HL-60 (cell line): Measurements from ENCODE around the gene S100A13.
"Not testable (repeated sequence)": the region's sequence is repeated elsewhere in the genome, so short reads cannot be mapped to it uniquely, and the experiment has no call there.

ENCODE experiments used
- DNase-seq, 2 experiments: peaks; one replicate each; pipeline ENCODE4 v3.0.0-alpha.2; 2010 to 2020; ENCODE audit warnings: low read depth in 1 of 2, low spot score in 1 of 2
- H3K27ac ChIP-seq: fragments of 250-450 bp; sonication (Bioruptor Pico); replicated peaks from 2 replicates; pipeline ENCODE4 v1.5.1; 2020; ENCODE audit warnings: mild to moderate bottlenecking, moderate library complexity
- H3K27me3 ChIP-seq: fragments of 250-450 bp; sonication (Bioruptor Pico); 2 replicates; pipeline ENCODE4 v1.5.1; 2021; ENCODE audit warnings: mild to moderate bottlenecking, moderate library complexity; ENCODE audit not compliant: insufficient read depth, poor library complexity, severe bottlenecking
- H3K4me3 ChIP-seq: replicated peaks from 2 replicates; pipeline ENCODE4 v1.5.1; 2011; ENCODE audit warnings: mild to moderate bottlenecking, control low read depth, low read length; ENCODE audit not compliant: insufficient read depth
- GABPA ChIP-seq: IDR thresholded peaks from 2 replicates; pipeline ENCODE4 v1.6.1; 2012; ENCODE audit warnings: low read depth
- POLR2AphosphoS5 ChIP-seq: IDR thresholded peaks from 2 replicates; pipeline ENCODE4 v1.6.1; 2012; ENCODE audit warnings: low read depth
- REST ChIP-seq: IDR thresholded peaks from 2 replicates; pipeline ENCODE4 v1.6.1; 2012; ENCODE audit warnings: low read depth; ENCODE audit not compliant: insufficient replicate concordance
- SPI1 ChIP-seq: IDR thresholded peaks from 2 replicates; pipeline ENCODE4 v1.6.1; 2012; ENCODE audit warnings: low read depth, mild to moderate bottlenecking, borderline replicate concordance
- TF ChIP-seq, protein P1 (sequence below): IDR thresholded peaks from one replicate; pipeline ENCODE4 v1.5.1; 2011; ENCODE audit warnings: low read length, control low read depth, inconsistent platforms; ENCODE audit not compliant: insufficient read depth

S100A13 gene

GRCh38 chr1:153598309-153599172 is 28.8 kb downstream of the S100A13 start:
- Histone ChIP-seq H3K4me3 (no peak overlapping the region), H3K27me3 (no peaks in the 10 kb centered on the region), H3K27ac (peak overlapping the region; percentile 60)
- peak; percentile 47 to 90 for DNase-seq
- no peak for TF ChIP-seq GABPA
- TF ChIP-seq SPI1 = peak; percentile 97
- TF ChIP-seq, protein P1, sequence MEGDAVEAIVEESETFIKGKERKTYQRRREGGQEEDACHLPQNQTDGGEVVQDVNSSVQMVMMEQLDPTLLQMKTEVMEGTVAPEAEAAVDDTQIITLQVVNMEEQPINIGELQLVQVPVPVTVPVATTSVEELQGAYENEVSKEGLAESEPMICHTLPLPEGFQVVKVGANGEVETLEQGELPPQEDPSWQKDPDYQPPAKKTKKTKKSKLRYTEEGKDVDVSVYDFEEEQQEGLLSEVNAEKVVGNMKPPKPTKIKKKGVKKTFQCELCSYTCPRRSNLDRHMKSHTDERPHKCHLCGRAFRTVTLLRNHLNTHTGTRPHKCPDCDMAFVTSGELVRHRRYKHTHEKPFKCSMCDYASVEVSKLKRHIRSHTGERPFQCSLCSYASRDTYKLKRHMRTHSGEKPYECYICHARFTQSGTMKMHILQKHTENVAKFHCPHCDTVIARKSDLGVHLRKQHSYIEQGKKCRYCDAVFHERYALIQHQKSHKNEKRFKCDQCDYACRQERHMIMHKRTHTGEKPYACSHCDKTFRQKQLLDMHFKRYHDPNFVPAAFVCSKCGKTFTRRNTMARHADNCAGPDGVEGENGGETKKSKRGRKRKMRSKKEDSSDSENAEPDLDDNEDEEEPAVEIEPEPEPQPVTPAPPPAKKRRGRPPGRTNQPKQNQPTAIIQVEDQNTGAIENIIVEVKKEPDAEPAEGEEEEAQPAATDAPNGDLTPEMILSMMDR = no peak
- TF ChIP-seq POLR2AphosphoS5 = peak; percentile 70
- no peak for TF ChIP-seq REST

GRCh38 chr1:153597206-153597605 is 30.1 kb downstream of the S100A13 start:
- H3K27me3 ChIP-seq = no peaks in the 10 kb centered on the region
- TF ChIP-seq GABPA (no peak), REST (no peak), SPI1 (no peak), POLR2AphosphoS5 (no peak)
- TF ChIP-seq, protein P1 = no peak
- H3K4me3 ChIP-seq = no peak overlapping the region
- no peak overlapping the region for H3K27ac ChIP-seq
- no peak for DNase-seq

DNA sequence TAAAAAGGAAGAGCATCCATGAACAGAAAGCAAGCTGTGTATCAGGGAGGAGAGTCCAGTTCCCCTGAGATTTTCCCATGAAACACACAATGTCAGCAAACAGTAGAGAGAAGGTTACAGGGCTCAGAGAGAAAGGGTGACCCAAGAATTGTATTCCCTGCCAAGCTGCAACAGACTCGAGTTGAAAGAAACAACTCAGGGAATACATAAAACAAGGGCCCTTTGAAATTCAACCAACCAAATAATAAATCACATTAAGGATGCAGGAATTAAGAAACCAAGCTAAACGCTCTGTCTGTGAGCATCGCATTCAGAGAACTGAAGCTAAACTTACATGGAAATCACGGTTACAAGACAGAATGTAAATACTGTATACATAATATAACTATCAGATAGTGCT is 34.6 kb downstream of the S100A13 start:
- no peak overlapping the region for H3K4me3 ChIP-seq
- DNase-seq = no peak
- no peak for TF ChIP-seq SPI1
- H3K27me3 ChIP-seq = no peaks in the 10 kb centered on the region
- H3K27ac ChIP-seq = no peak overlapping the region

DNA sequence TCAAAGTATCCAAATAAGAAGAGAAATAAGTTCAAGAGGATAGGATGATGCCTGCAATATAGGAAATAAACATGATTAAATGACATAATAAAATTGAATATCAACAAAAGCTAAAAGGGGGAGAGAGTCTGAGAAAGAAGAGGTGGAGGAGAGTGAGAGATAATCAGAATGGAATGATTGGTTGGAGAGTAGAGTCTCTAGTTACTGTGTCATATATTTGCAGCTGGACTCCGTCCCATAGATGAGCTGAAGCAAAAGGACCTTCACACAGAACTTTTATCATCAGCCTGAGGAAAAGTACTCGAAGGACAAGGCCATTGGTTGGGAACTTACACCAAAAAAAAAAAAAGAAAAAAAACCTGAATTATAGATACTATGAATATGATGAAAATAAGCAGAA is 38.8 kb downstream of the S100A13 start:
- TF ChIP-seq GABPA = no peak
- TF ChIP-seq, protein P1 = no peak
- no peak for DNase-seq
- Histone ChIP-seq H3K27ac (no peak overlapping the region), H3K4me3 (no peak overlapping the region), H3K27me3 (peaks cover 4% of the 10 kb centered on the region)

DNA sequence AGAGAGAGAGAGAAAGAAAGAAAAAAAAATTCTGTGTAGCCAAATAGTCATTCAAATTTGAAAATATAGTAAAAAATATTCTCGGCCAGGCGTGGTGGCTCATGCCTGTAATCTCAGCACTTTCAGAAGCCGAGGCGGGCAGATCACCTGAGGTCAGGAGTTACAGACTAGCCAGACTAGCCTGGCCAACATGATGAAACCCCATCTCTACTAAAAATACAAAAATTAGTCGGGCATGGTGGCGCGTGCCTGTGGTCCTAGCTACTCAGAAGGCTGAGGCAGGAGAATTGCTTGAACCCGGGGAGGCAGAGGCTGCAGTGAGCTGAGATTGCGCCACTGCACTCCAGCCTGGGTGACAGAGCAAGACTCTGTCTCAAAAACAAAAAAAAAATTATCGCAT is 39.3 kb downstream of the S100A13 start:
- H3K27me3 ChIP-seq, DNase-seq, H3K4me3 ChIP-seq, H3K27ac ChIP-seq: not testable (repeated sequence)
